D721Med (cell line): Measurements from ENCODE around the gene QTRT2.

Source experiments
- DNase-seq: peaks from one replicate; pipeline ENCODE4 v3.0.0; 2011; ENCODE audit warnings: low spot score; ENCODE audit not compliant: insufficient read length
- FAIRE-seq: peaks from 2 replicates; lab custom pipeline; 2011; peaks lifted over from hg19 to GRCh38; lab: Jason Lieb, UNC
- CTCF ChIP-seq: IDR thresholded peaks from 2 replicates; pipeline ENCODE4 v1.5.1; 2012; ENCODE audit warnings: mild to moderate bottlenecking, control low read depth; ENCODE audit not compliant: insufficient read depth; ENCODE audit errors: missing control alignments

The QTRT2 gene

GRCh38 chr3:114056130-114057010 lies at the start of gene QTRT2, which contains the start of gene CCDC191:
Gene QTRT2 (plus strand): TSS chr3:114056737. CDS start chr3:114065258, 8,521 bp downstream.
Gene CCDC191 (minus strand): TSS chr3:114056526. CDS start chr3:114056466, 60 bp downstream.
- peak; percentile 94 for FAIRE-seq

GRCh38 chr3:114011059-114011797 lies 45.3 kb upstream of the QTRT2 start:
- no peak for FAIRE-seq
- TF ChIP-seq CTCF, result no peak
- no peak for DNase-seq

More at GRCh38 chr3:114056130-114057010, at the start of gene QTRT2, which contains the start of gene CCDC191:
- peak; percentile 35 for DNase-seq
- no peak for TF ChIP-seq CTCF

GRCh38 chr3:114014211-114014610 lies 42.3 kb upstream of the QTRT2 start:
- no peak for FAIRE-seq

GRCh38 chr3:114019486-114019885 lies 37.1 kb upstream of the QTRT2 start:
- DNase-seq, result no peak
- FAIRE-seq, result no peak
- no peak for TF ChIP-seq CTCF

More at GRCh38 chr3:114014211-114014610, 42.3 kb upstream of the QTRT2 start:
- TF ChIP-seq CTCF, result no peak
- no peak for DNase-seq

GRCh38 chr3:114020907-114021306 lies 35.6 kb upstream of the QTRT2 start:
- FAIRE-seq (no peak), DNase-seq (no peak)
- TF ChIP-seq CTCF, result no peak

GRCh38 chr3:114022145-114022802 lies 34.3 kb upstream of the QTRT2 start:
- no peak for TF ChIP-seq CTCF
- FAIRE-seq (no peak), DNase-seq (no peak)
